ENCODE data around the gene NUDC.
"Not testable (repeated sequence)": the region's sequence is repeated elsewhere in the genome, so short reads cannot be mapped to it uniquely, and the experiment has no call there.

NUDC gene

GRCh38 chr1:26921540-26922430, at the start of gene NUDC:
TSS of gene NUDC (plus strand) at chr1:26921743. CDS start at chr1:26921849, 106 bp downstream.
- DNase-seq (ENCODE audit: low spot score): peak; percentile 96

DNA sequence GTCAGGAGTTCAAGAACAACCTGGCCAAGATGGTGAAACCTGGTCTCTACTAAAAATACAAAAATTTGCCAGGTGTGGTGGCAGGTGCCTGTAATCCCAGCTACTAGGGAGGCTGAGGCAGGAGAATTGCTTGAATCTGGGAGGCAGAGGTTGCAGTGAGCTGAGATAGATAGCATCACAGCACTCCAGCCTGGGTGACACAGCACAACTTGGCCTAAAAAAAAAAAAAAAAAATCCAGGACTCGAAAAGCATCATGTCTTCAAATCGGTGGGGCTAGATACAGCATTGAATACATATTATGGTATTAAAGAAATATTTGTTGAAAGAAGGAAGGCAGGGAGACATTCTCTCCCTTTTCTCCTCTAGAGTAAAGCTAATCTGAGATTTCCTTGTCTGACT, 48.4 kb upstream of the NUDC start:
- not testable (repeated sequence) for DNase-seq (ENCODE audit: low spot score)

DNA sequence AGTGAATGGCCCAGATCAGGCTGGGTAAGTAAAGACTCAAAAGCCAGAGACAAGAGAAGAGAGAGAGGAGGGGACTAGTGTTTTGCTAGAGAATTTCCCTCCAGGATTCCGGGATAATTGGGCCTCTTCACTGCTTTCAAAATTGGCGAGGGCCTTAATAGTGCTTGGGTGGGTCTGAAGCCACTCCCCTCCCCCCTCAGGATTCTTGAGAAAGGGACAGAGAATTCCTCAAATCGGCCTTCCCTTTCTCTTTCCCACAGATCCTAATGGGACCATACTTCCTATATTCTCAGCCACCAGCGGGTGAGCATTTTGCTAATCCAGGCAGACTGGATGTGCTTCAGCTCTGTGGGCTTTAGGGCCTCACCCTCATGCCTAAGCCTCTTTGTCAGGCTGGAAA, 46.6 kb upstream of the NUDC start:
- DNase-seq (ENCODE audit: low spot score): no peak

GRCh38 chr1:26877326-26877725, 44.2 kb upstream of the NUDC start:
- no peak for DNase-seq (ENCODE audit: low spot score)

DNA sequence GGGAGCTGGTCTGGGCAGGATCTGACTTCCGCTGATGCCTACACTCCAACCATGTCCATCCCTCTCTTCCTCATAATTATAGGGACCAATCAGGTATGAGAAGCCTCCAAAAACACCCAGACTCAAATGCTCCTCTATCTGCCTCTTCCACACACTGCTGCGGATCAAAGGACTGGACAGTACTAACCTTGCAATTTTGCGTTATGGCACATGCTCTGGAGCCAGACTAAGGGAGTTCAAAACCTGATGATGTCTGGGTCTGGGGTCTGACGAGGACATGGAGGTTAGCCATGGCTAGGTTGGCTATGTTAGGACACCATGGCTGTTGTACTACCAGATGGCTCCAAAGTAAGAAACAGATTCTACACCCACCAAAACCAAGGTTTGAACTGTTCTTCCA, 41.8 kb upstream of the NUDC start:
- DNase-seq (ENCODE audit: low spot score): no peak

DNA sequence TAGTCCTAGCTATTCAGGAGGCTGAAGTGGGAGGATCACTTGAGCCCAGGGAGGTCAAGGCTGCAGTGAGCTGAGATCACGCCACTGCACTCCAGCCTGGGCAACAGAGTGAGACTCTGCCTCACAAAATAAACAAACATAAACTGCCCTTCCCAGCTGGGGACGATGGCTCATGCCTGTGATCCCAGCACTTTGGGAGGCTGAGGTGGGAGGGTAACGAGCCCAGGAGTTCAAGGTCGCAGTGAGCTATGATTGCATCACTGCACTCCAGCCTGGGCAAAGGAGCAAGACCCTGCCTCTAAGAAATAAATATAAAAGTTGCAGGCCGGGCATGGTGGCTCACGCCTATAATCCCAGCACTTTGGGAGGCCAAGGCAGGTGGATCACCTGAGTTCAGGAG, 39.9 kb upstream of the NUDC start:
- DNase-seq (ENCODE audit: low spot score): not testable (repeated sequence)

- no peak for DNase-seq (ENCODE audit: low spot score)
Observed at GRCh38 chr1:26882696-26883463, 38.7 kb upstream of the NUDC start.

GRCh38 chr1:26887125-26887524, 34.4 kb upstream of the NUDC start:
- no peak for DNase-seq (ENCODE audit: low spot score)

- no peak for DNase-seq (ENCODE audit: low spot score)
Observed at GRCh38 chr1:26888231-26888630, 33.3 kb upstream of the NUDC start.

DNA sequence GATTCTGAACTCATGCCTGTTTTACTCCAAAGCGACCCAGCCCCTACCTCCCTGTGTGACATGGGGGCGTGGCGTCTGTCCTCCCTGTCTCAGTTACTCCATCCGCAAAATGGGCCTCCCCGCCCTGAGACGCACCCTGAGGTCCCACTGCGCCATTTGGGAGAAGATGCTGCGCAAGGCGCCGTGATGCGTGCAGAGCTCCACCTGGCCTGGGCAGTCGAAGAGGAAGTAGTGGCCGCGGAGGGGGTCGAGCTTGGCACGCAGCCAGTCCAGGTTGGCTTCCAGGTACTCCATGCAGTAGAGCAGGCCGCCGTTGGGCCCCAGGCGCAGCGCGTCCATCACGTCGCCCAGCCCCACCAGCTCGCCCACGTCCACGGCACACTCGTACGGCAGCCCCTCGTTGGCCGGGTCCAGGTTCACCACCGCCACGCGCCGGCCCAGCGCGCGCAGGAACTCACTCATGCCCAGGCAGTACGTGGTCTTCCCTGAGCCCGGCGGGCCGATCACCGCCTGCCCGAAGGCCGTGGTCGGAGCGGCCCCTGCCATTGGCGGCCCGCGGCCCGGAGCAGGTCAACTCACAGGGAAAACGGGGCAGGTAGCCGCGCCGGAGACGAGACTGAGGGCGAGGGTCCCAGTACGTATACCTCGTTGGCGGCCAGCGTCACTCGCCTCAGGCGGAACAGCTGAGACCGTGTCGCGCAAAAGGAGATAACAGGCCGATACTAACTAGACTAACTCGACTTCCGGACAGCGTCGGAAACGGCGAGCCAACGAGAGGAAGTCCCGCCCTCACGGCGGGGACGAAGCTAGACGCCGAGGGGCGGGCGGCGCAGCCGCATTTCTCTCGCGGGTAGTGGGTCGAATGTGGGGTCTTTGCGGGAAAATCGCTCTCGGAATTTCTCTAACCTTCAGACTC, 31.7 kb upstream of the NUDC start, which contains the start of gene GPN2:
Gene GPN2, minus strand, starts transcription at position 733 of the 916 bp plus-strand sequence. Its CDS starts 187 bp downstream, at position 546.
- peak; percentile 91 for DNase-seq (ENCODE audit: low spot score)

DNA sequence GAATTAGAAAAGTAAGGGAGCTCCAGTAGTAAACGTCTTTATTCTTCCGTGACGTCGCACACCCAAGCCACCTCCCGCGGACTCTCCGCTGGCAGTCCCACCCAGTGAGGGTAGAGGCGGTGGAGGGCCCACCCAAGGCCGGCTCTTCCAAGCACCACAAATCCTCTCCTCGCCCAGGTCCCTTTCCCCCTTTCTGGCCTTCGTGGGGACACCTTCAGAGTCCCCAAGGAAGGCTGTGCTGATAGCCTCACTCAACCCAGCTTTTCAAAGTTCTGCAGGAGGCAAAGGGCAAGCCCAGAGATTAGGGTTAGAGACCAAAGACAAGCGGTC, 31.1 kb upstream of the NUDC start:
- DNase-seq (ENCODE audit: low spot score): no peak

- no peak for DNase-seq (ENCODE audit: low spot score)
Observed at GRCh38 chr1:26894263-26894662, 27.3 kb upstream of the NUDC start.

DNA sequence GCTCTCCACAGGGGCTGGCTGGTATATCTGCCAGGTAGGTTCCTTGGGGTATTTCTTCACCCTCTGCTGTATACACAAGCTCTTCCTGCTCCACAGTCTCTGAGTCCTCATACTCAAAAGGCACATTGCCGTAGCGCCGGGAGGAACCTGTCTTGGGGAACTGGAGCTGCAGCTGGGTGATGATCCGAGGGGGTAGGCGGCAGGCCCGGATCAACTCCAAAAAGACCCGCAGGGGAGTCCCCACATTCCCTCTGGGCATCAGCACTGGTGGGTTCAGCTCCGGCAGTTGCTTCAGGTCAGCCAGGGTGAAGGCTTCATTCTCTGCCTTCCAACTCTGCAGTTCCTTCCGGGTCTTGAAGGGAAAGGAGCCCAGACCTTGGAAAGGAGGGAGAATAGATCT, 24.2 kb upstream of the NUDC start:
- DNase-seq (ENCODE audit: low spot score): no peak

DNA sequence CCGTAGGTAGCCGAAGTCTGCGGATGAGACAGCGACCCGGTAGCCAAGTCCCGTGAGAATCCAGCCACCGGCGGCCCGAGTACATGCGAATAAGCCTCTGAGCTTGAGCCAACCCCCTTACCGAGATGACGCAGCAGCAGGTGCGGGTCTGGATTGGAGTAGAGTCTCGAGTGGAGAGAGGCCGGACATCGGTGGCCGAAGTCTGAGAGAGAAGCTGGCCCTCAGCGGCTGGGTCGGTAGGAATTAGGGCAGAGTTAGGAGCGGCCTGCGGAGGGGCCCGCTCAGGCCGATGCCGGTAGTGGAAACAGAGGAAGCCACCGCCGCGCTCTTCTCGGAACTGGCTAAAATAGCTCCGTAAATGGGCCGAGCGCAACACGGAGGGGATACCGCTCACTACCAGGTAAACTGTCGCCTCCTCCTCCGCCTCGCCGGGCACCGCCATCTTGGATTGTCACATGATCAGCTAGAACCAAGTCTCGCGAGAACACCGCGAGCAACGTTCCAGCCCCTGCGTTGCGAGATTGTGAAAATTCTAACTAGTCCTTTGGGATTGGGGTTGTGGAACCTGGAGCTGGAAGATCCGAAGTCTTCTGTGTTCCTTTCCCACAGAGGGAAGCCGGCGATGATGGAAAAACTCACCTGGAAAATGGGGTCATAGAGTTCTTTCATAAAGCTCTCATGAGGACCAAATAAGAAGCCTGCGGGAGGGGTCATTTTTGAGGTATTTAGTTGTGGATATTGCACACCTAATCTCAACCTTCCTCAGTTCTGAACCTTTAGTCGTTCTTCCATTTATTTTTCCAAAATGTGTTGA, 21.3 kb upstream of the NUDC start, which contains the start of gene GPATCH3:
Gene GPATCH3, minus strand, starts transcription at position 467 of the 814 bp plus-strand sequence. Its CDS starts 25 bp downstream, at position 442.
- peak; percentile 91 for DNase-seq (ENCODE audit: low spot score)

DNA sequence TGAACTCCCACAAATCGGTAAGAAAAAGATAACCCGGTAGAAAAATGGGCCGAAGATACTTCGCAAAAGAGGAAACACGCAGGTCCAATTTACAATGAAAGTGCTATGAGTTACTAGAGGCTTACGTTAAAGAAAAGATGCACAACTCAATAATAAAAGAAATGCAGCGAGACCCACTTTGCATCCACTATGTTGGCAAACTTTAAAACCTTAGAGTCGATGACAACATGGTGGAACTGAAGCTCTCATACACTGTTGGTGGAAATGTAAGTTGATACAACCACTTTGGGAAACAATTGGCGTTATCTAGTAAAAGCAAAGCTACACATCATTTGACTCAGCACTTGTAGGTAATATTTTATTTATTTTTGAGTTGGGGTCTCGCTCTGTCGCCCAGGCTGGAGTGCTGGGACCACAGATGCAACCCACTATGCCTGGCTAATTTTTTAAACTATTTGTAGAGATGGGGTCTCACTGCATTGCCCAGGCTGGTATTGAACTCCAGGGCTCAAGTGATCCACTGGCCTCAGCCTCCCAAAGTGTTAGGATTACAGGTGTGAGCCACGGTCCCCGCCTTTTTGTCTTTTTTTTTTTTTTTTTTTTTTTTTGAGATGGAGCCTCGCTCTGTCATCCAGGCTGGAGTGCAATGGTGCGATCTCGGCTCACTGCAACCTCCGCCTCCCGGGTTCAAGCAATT, 20.6 kb upstream of the NUDC start:
- DNase-seq (ENCODE audit: low spot score): no peak

- no peak for DNase-seq (ENCODE audit: low spot score)
Observed at GRCh38 chr1:26907071-26907917, 14.2 kb upstream of the NUDC start.

DNA sequence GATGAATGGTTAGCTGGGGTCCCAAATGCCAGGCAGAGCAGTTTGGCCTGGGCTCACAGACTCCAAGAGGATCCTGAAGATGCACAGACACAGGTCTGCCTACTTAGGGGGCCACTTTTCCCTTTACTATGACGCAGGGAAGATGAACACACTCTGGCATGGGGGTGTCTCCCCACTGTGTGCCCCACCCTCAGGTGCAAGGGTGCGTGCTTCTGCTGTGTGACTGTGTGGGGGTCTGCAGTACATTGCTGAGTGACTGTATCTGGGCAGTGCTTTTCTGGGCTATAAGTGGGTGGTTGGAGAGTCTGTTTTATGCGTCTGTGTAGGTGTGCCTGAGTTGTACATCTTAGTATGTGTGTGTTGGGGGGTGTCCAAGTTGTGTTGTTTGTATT, 11.6 kb upstream of the NUDC start:
- DNase-seq (ENCODE audit: low spot score): no peak

- DNase-seq (ENCODE audit: low spot score): no peak
Observed at GRCh38 chr1:26910343-26911160, 11.0 kb upstream of the NUDC start.

All from D341Med (cell line).